H9 (cell line): Measurements from ENCODE around the gene FRMD4B. TPM values are rescaled to one million over a fixed set of nuclear protein-coding genes. Genes with fewer than 3 reads are reported as not detected.

ENCODE experiments used
- DNase-seq: peaks from one replicate; pipeline ENCODE4 v3.0.0-alpha.2; 2017
- H2AFZ ChIP-seq: one replicate; pipeline ENCODE4 v1.6.1; 2013; ENCODE audit warnings: mild to moderate bottlenecking, low read length, control low read depth, moderate library complexity
- H2AK5ac ChIP-seq: 2 replicates; pipeline ENCODE4 v1.6.1; 2013; ENCODE audit warnings: low read length, control low read depth, mixed read lengths; ENCODE audit not compliant: insufficient read length
- H2BK120ac ChIP-seq: one replicate; pipeline ENCODE4 v1.6.1; 2013; ENCODE audit warnings: low read depth, mild to moderate bottlenecking, low read length, control low read depth, inconsistent platforms; ENCODE audit not compliant: poor library complexity, severe bottlenecking
- H2BK12ac ChIP-seq: 2 replicates; pipeline ENCODE4 v1.6.1; 2013; ENCODE audit warnings: low read length, control low read depth, mixed read lengths, low read depth; ENCODE audit not compliant: insufficient read length
- H2BK15ac ChIP-seq: 2 replicates; pipeline ENCODE4 v1.6.1; 2013; ENCODE audit warnings: low read depth, low read length, control low read depth
- H2BK20ac ChIP-seq: one replicate; pipeline ENCODE4 v1.6.1; 2013; ENCODE audit warnings: low read depth, mild to moderate bottlenecking, low read length, control low read depth, inconsistent platforms; ENCODE audit not compliant: poor library complexity, severe bottlenecking
- H2BK5ac ChIP-seq: 2 replicates; pipeline ENCODE4 v1.6.1; 2013; ENCODE audit warnings: low read length, control low read depth, mixed read lengths; ENCODE audit not compliant: insufficient read length
- H3K14ac ChIP-seq: 2 replicates; pipeline ENCODE4 v1.6.1; 2013; ENCODE audit warnings: low read length, control low read depth; ENCODE audit not compliant: insufficient read depth
- H3K18ac ChIP-seq: 2 replicates; pipeline ENCODE4 v1.6.1; 2013; ENCODE audit warnings: low read depth, mild to moderate bottlenecking, mixed read lengths, low read length, control low read depth; ENCODE audit not compliant: insufficient read length
- H3K23ac ChIP-seq: 2 replicates; pipeline ENCODE4 v1.6.1; 2013; ENCODE audit warnings: low read length, control low read depth, mixed read lengths, low read depth; ENCODE audit not compliant: insufficient read length
- H3K23me2 ChIP-seq: 2 replicates; pipeline ENCODE4 v1.6.1; 2013; ENCODE audit warnings: low read depth, mild to moderate bottlenecking, mixed read lengths, low read length, control low read depth; ENCODE audit not compliant: insufficient read length, poor library complexity, severe bottlenecking
- H3K27ac ChIP-seq: 2 replicates; pipeline ENCODE4 v1.5.1; 2013; ENCODE audit warnings: low read length, control low read depth, mixed read lengths, low read depth; ENCODE audit not compliant: insufficient read length
- H3K27me3 ChIP-seq: 2 replicates; pipeline ENCODE4 v1.6.1; 2013; ENCODE audit warnings: low read length, control low read depth, inconsistent platforms; ENCODE audit not compliant: insufficient read depth
- H3K4ac ChIP-seq: 2 replicates; pipeline ENCODE4 v1.6.1; 2013; ENCODE audit warnings: low read depth, mild to moderate bottlenecking, control low read depth, inconsistent platforms, low read length, moderate library complexity
- H3K4me1 ChIP-seq: 2 replicates; pipeline ENCODE4 v1.6.1; 2013; ENCODE audit warnings: low read length, control low read depth, inconsistent platforms; ENCODE audit not compliant: insufficient read depth
- H3K4me2 ChIP-seq: 2 replicates; pipeline ENCODE4 v1.6.1; 2013; ENCODE audit warnings: low read length, control low read depth, mixed read lengths; ENCODE audit not compliant: insufficient read length, insufficient read depth
- H3K56ac ChIP-seq: 2 replicates; pipeline ENCODE4 v1.6.1; 2013; ENCODE audit warnings: low read depth, mild to moderate bottlenecking, mixed read lengths, low read length, control low read depth; ENCODE audit not compliant: insufficient read length
- H3K79me1 ChIP-seq: 2 replicates; pipeline ENCODE4 v1.6.1; 2013; ENCODE audit warnings: low read depth, mild to moderate bottlenecking, moderate library complexity, low read length, control low read depth, inconsistent platforms; ENCODE audit not compliant: insufficient read depth, poor library complexity, severe bottlenecking
- H3K79me2 ChIP-seq: 2 replicates; pipeline ENCODE4 v1.6.1; 2013; ENCODE audit warnings: low read length, control low read depth, inconsistent platforms; ENCODE audit not compliant: insufficient read depth
- H3K9ac ChIP-seq: 2 replicates; pipeline ENCODE4 v1.6.1; 2013; ENCODE audit warnings: low read length, control low read depth, mixed read lengths; ENCODE audit not compliant: insufficient read length; ENCODE audit errors: extremely low read depth
- H3K9me3 ChIP-seq: one replicate; pipeline ENCODE4 v1.6.1; 2013; ENCODE audit warnings: low read depth, low read length, inconsistent platforms; ENCODE audit not compliant: control insufficient read depth
- H3T11ph ChIP-seq: one replicate; pipeline ENCODE4 v1.6.1; 2013; ENCODE audit warnings: mild to moderate bottlenecking, low read length, control low read depth, inconsistent platforms
- H4K20me1 ChIP-seq: one replicate; pipeline ENCODE4 v1.6.1; 2013; ENCODE audit not compliant: control insufficient read depth, insufficient read length, insufficient read depth
- H4K5ac ChIP-seq: 2 replicates; pipeline ENCODE4 v1.6.1; 2013; ENCODE audit warnings: low read depth, mild to moderate bottlenecking, mixed read lengths, low read length, control low read depth; ENCODE audit not compliant: insufficient read length
- H4K8ac ChIP-seq: replicated peaks from 2 replicates; pipeline ENCODE4 v1.6.1; 2013; ENCODE audit warnings: low read length, control low read depth, mixed read lengths, low read depth; ENCODE audit not compliant: insufficient read length
- H4K91ac ChIP-seq: 2 replicates; pipeline ENCODE4 v1.6.1; 2013; ENCODE audit warnings: low read depth, mild to moderate bottlenecking, moderate library complexity, mixed read lengths, low read length, control low read depth; ENCODE audit not compliant: insufficient read length
- H3K27ac Mint-ChIP-seq, 3 experiments: 2 replicates in 2 of 3; 3 replicates in 1 of 3; pipeline ENCODE4 v1.8.0; 2020 to 2021; ENCODE audit warnings: mixed read lengths in 3 of 3, mild to moderate bottlenecking in 1 of 3, moderate library complexity in 1 of 3
- H3K27me3 Mint-ChIP-seq: 2 replicates; pipeline ENCODE4 v1.8.0; 2021; ENCODE audit warnings: low read depth, mild to moderate bottlenecking, moderate library complexity, mixed read lengths
- H3K36me3 Mint-ChIP-seq, 3 experiments: 2 replicates in 2 of 3; 3 replicates in 1 of 3; pipeline ENCODE4 v1.8.0; 2020 to 2021; ENCODE audit warnings: low read depth in 3 of 3, mixed read lengths in 3 of 3; ENCODE audit not compliant: insufficient read depth in 1 of 3
- H3K4me1 Mint-ChIP-seq, 2 experiments: 2 replicates each; pipeline ENCODE4 v1.8.0; 2020; ENCODE audit warnings: mixed read lengths in 2 of 2
- H3K4me3 Mint-ChIP-seq, 2 experiments: 2 replicates in 1 of 2; 3 replicates in 1 of 2; pipeline ENCODE4 v1.8.0; 2020 to 2021; ENCODE audit warnings: mild to moderate bottlenecking in 2 of 2, mixed read lengths in 2 of 2, moderate library complexity in 1 of 2
- H3K9me3 Mint-ChIP-seq, 2 experiments: 2 replicates in 1 of 2; 3 replicates in 1 of 2; pipeline ENCODE4 v1.8.0; 2020; ENCODE audit warnings: mild to moderate bottlenecking in 2 of 2, mixed read lengths in 2 of 2, moderate library complexity in 1 of 2
- WGBS: extraction: QIAGEN DNeasy Blood & Tissue Kit; methylation state at CpG from one replicate; pipeline ENCODE4 v1.1.7; 2013; ENCODE audit warnings: missing lambda C conversion rate, low lambda C conversion rate, mixed read lengths; ENCODE audit not compliant: insufficient read length; ENCODE audit errors: extremely low coverage; 5-methylcytosine and 5-hydroxymethylcytosine counted together
- total RNA-seq: library from RNA; stranded (reverse); gene quantifications from 2 replicates; pipeline ENCODE4 v1.2.1, GENCODE V29; 2021
- TF ChIP-seq, protein P1 (sequence below): fragments of 200-600 bp; sonication (generic); conservative IDR thresholded peaks from 3 replicates; pipeline ENCODE4 v1.8.0; 2021; ENCODE audit warnings: antibody characterized with exemption, mild to moderate bottlenecking

FRMD4B gene
- total RNA-seq, 1 experiment from 2014 or later, result 3.4 TPM

DNA sequence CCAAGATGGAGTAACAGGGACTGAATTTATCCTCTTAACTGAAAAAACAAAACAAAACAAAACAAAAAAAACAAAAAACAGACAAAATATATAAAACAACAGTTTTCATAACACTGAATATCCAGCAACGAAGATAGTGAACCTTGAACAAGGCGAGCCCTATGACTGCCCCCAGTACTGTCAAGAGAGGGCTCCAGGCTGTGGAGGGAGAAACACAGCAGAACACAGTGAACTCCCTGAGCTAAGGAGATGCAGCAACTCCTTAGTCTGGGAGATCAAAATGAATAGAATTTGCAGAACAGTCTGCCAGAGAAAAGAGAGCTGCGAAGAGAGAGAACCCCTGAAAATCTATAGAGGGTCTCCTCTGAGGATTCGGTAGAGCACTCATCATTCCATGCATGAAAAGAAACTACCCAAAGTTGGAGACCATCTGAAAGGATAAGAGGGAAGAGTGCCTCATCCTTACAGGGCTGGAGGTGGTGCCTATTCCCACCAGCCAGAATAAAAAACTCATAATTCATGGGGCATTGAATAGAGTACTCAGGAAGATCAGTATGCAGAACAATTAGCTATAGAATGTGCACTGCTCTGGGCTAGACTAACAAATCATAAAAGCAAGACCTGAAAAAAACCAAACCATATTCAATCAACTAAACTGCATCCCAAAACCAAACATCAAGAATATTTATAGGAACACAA is 101.8 kb downstream of the FRMD4B start:
- H3K9me3 Mint-ChIP-seq, result no peaks in the 10 kb centered on the region; a peak in 1 of 5 replicates
- Histone ChIP-seq H4K20me1 (no peaks in the 10 kb centered on the region), H2BK12ac (no peak overlapping the region), H3K27me3 (no peaks in the 10 kb centered on the region), H3K9me3 (no peaks in the 10 kb centered on the region), H3K4me2 (no peak overlapping the region), H3K18ac (no peak overlapping the region), H2BK5ac (no peak overlapping the region), H3K79me2 (no peaks in the 10 kb centered on the region), H2AK5ac (no peak overlapping the region), H3K79me1 (no peaks in the 10 kb centered on the region), H3K56ac (no peak overlapping the region), H2BK15ac (no peak overlapping the region), H2AFZ (no peak overlapping the region), H3K9ac (no peak overlapping the region), H3K4me1 (peaks cover 5% of the 10 kb centered on the region; the same call in 1 of the 2 replicates), H4K91ac (no peak overlapping the region), H3K14ac (no peak overlapping the region), H4K5ac (no peak overlapping the region), H3K23ac (no peak overlapping the region), H3K23me2 (no peaks in the 10 kb centered on the region), H3T11ph (no peak overlapping the region), H4K8ac (no peak overlapping the region), H3K27ac (no peak overlapping the region), H2BK20ac (no peak overlapping the region), H3K4ac (no peak overlapping the region), H2BK120ac (no peak overlapping the region)
- H3K4me3 Mint-ChIP-seq, result no peak overlapping the region
- H3K36me3 Mint-ChIP-seq, result peaks cover 0 to 3% (median 0%) of the 10 kb centered on the region in 3 experiments; a peak in 2 of 7 replicates
- no peak overlapping the region for H3K27ac Mint-ChIP-seq
- peaks cover 3% of the 10 kb centered on the region for H3K27me3 Mint-ChIP-seq
- no peak for DNase-seq
- TF ChIP-seq, protein P1, sequence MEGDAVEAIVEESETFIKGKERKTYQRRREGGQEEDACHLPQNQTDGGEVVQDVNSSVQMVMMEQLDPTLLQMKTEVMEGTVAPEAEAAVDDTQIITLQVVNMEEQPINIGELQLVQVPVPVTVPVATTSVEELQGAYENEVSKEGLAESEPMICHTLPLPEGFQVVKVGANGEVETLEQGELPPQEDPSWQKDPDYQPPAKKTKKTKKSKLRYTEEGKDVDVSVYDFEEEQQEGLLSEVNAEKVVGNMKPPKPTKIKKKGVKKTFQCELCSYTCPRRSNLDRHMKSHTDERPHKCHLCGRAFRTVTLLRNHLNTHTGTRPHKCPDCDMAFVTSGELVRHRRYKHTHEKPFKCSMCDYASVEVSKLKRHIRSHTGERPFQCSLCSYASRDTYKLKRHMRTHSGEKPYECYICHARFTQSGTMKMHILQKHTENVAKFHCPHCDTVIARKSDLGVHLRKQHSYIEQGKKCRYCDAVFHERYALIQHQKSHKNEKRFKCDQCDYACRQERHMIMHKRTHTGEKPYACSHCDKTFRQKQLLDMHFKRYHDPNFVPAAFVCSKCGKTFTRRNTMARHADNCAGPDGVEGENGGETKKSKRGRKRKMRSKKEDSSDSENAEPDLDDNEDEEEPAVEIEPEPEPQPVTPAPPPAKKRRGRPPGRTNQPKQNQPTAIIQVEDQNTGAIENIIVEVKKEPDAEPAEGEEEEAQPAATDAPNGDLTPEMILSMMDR, result no peak
- peaks cover 21% of the 10 kb centered on the region in 2 experiments for H3K4me1 Mint-ChIP-seq
- WGBS, result no CpG with 5 or more reads among the region's 4 CpGs
